Superior temporal gyrus (tissue), 1 donor: ENCODE data around the gene TMTC2.

ENCODE experiments used
- DNase-seq: peaks from one replicate; pipeline ENCODE4 v3.0.0-alpha.2; 2016; ENCODE audit errors: extremely low spot score

Gene TMTC2

DNA sequence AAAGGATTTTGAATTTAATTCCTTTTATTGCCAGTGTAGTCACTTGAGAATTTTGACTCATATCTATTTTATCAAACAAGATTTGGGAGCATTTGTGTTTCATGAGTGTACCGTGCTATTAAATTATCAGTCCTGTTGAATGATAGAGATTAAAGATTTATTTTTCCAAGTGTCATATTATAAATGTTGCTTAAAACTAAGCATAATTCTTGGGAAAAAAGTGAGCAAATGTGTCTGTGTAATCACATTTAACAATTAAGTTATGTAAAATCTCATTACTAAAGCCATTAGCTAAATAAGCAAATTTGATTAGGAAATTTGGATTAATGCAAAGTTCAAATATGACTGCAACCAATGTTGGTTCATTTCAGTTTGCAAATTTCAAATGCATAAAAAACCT lies 266.7 kb downstream of the TMTC2 start:
- DNase-seq = no peak

DNA sequence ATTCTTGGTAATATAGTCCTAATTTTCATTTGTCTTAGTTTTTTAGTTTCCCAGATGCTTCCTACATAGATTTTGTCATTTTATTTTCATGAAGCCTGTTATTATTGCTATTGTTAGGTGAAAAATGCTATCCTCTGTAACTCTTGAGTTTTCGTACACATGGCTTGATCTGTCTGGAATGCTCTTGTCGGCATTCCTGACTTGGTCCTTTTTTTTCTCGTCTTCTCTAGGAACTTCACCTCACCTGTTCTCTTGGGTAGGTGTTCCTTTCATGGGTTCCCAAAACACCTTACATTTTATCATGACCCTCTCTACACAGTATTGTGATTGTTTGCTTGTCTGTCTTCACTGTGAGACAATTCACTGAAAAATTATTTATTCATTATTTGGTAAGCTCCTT lies 267.4 kb downstream of the TMTC2 start:
- no peak for DNase-seq

DNA sequence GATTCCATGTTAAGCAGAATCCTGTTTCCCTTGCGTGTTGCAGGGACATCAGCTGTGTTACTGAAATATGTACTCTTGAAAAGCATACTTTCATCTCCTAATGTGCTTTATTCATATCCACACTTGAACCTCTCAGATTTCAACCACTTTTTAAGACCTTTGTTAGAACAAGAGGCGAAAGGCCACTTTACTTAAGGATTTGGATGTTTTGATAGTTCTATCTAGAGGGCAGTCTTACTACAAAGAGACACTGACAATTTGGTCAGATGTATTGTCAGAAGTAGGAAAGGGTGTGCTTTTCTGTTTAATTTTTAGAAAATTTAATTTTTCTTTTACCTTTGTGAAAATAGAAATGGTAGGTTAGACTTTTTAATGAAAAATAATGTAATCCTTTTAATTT lies 267.9 kb downstream of the TMTC2 start:
- DNase-seq = peak; percentile 65

DNA sequence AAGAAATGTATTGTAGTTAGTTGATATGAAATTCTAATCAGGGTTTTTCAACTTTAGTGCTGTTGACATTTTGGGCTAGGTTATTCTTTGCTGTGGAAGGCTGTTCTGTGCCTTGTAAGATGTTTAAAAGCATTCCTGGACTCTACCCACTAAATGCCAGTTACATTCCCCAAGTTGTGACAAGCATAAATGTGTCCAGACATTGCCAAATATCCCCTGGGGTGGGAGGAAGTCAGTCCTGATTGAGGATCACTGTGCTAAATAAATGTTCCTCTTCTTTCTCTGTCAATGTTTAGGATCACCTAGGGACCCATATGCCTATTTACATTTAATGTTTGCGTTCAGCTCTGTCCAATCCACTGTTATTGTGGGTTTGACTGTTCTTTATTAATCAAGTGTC lies 268.3 kb downstream of the TMTC2 start:
- DNase-seq = no peak

DNA sequence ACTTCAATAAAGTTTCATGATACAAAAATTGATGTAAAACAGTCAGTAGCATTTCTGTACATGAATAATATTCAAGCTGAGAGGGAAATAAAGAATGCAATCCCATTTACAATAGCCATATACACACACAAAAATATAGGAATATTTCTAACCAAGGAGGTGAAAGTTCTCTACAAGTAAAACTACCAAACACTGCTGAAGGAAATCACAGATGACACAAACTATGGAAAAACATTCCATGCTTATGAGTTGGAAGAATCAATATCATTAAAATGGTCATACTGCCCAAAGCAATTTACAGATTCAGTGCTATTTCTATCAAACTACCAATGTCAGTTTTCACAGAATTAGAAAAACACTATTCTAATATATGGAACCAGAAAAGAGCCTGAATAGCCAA lies 272.3 kb downstream of the TMTC2 start:
- no peak for DNase-seq

DNA sequence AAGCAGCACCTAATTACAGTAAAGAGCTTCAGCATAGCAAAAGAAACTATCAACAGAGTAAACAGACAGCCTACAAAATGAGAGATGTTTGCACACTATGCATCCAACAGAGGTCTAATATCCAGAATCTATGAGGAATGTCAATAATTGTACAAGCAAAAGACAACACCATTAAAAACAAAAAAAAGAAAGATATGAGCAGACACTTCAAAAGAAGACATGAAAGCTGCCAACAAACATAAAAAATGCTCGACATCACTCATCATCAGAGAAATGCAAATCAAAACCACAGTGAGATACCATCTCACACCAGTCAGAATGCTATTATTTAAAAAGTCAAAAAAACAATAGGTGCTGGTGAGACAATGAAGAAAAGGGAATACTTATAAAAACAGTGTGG lies 273.1 kb downstream of the TMTC2 start:
- DNase-seq = no peak

DNA sequence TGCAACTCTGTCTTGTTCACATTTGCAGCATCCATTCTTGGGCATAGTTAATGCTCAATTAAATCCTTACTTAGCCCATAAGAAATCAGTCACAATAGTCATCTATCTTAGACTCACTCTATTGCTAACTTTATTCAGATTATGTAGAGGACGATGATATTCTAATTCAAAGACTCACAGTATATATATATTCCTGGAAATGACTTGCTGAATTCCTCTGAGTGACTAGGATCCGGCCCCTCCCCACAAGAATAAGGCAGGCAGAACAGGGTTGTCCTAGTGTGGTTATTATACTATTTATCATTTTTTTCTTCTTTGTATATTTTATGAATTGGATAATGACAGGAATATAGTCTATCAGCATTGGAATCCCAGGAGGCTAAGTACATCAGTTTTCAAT lies 275.1 kb downstream of the TMTC2 start:
- DNase-seq = no peak

DNA sequence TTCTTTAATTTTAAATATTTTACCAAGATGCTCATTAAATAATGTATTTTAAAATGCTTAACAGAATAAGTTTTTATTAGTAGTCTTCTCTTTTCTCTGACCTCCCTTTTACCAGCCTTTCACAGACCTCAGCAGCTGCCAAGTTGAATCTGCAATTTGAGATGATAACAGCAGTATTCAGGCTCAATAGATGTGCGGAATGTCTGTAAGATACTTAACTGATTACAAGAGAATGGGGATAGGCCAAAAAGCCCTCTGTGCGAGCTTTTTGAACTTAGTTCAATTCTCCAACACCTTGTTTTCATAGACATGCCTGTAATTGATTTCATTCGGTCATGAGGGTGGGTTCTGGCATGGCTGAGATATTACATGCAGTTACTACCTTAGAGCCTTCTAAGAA lies 277.2 kb downstream of the TMTC2 start:
- DNase-seq = no peak

DNA sequence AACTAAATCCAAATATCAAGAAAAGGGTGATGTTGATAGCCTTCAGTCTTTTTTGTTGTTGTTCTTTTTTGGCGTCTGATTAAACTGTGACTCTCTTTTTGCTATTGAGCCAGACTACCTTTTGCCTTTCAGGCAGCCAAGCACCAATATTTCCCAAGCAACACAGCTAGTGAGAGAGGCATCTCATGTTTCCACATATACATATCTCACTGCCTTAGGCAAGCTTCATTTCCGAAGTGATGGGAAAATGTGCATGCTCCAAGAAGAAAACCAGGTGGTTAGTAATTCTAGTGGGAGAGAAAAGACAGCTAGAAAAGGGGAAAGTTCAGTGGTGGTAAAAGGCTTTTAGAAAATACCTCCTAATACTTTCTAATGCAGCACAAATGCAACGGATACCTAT lies 277.7 kb downstream of the TMTC2 start:
- no peak for DNase-seq

DNA sequence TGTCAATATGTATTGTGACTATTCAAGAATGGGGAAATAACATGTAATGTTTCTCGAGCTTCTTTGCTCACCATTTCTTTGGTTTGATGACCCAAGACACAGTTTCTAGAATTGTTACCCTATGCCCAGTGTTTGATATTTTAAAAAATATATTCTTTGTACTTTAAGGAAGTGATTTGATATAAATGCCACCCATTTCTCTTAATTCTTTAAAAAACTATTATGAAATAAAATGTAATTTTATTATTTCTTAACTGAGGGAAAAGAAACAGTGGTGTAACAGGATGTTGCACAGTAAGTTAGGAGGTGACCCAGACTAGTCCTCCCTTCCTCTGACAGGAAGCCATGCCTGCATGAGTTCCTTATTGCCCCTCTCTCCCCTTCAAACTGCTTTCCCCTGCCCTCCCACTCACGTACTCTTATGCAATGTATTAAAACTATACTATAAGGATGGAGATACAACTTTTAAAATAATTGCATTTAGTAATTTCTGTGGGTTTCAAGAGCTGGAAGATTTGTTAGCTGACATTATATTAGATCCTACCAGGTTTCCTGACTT lies 279.4 kb downstream of the TMTC2 start:
- DNase-seq = no peak

DNA sequence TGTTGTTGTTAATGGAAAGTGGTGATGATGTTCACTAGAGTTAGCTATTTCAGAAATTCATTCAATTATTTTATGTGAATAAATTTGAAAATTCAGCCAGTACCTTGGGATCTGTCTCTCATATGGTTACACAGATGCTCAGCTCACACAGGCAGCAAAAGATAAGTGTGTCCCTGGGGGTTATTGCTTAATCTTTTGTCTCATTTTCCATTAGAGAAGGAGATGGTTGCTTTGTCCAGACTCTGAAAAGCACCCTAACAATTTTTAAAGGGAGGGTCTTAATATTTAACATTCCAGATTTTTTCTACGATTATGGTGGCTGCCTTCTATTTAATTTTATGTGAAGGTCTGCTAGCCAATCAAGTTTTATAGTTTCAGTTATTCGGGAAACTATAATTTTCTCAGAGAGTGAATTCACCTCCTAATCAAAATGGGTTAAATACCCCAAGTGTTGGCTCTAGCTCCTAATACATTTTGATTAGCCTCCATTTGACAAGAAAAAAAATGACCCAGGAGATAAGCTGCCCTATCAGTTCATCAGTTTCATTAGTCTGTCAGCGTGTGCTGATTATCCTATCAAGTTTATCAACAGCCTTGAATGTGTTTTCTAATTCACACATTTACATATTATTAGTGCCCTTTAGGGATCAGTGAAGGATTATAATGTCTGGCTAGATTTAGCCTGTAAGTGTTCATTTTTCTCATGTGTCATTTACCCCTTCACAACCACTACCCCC lies 282.1 kb downstream of the TMTC2 start:
- no peak for DNase-seq

DNA sequence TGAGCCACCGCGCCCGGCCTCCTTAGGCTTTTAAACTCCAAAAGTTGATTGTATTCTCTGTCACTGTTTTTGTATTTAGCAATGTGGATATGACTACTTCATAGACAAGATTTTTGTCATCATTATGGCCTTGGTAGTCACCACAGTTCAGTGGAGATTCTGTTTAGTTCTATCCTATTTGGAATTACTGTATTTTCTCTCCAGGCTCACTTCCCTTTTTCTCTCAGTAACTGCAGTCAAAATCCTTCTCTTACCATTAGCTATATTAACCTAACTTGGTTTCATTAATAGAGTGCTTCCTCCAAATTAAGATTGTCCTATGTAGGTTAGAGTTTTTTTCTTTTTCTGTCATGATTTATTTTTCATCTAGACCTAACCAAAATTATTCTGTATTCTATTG lies 283.9 kb downstream of the TMTC2 start:
- no peak for DNase-seq

DNA sequence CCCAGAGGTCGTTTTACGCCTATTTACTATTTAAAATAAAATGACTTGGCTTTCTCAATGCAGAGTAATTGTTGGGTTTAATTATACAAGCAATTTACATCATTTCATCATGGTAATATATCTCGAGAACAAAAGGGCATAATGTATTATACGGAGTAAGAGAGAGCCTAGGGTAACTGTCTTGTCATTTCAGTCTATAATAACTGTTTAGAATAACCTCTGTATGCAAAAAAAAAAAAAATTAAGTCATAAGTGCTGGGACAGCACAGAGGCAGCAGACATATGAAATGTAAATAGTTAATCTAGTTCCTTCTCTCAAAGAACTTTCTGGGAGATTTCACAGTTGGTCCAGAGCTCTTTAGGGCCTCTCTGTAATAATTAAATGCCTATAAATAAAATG lies 284.9 kb downstream of the TMTC2 start:
- no peak for DNase-seq

DNA sequence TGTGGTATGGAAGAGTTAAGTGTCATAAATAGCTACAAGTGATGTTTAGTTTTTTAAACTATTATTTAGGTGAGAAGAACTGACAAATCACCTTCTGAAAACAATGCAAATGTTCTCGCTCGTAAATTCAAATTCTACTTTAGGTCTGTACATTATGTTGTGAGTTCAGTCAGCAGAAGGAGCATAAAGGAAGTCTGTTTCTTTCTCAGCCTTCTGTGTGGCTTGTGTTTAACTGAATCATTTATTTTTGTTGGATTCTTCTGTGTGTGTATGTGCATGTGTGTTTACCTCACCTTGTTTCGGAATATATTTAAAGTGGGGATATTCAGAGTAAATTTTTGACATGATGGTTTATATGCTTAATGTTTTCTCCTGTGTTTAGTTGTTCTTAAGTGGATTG lies 285.9 kb downstream of the TMTC2 start:
- no peak for DNase-seq

DNA sequence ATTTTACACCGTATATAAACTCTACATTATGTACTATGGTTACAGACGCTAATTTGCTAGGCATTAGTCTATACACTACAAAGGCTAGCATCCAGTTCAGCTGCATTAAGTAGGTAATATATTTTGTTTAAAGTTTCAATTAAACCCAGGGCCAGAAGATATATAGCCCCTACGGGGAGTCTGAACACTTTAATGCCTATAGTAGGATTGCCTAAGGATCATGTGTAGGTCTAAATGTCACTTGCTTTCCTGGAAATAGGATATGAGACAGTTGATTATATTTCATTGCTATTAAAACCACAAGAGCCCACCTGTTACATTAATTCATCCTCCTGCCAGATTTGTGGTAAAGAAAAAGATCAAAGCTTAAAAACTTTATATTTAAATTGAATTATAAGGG lies 286.9 kb downstream of the TMTC2 start:
- DNase-seq = no peak

DNA sequence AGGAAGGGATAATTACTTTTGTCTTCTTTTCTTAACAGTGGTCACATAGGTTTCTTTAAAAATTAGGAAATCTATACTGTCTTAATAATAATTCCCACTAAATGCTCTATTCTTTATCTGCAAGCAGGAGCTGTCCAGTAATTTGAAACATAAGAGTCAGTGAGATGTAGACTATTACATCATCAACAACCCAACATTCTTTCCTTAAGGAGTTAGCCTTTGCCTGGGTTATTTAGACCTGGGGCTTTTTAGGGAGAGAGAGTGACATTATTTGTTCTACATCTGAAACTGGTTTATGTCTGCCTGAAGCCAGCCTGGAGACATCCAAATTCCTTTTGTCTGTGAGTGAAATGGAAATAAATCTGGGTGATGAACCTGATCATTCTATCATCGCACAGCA lies 294.4 kb downstream of the TMTC2 start:
- no peak for DNase-seq

DNA sequence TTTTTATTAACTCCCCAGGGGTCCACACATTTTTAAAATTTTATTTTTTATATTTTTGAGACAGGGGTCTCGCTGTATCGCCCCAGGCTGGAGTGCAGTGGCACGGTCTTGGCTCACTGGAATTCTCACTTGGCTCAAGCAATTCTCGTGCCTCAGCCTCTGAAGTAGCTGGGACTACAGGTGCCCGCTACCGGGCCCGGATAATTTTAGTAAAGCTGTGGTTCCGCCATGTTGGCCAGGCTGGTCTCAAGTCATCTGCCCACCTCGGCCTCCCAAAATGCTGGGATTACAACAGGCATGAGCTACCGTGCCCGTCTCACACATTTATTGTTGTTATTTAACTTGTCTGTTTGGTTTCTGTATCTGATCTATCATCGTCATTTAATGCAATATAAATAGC lies 307.4 kb downstream of the TMTC2 start:
- no peak for DNase-seq

DNA sequence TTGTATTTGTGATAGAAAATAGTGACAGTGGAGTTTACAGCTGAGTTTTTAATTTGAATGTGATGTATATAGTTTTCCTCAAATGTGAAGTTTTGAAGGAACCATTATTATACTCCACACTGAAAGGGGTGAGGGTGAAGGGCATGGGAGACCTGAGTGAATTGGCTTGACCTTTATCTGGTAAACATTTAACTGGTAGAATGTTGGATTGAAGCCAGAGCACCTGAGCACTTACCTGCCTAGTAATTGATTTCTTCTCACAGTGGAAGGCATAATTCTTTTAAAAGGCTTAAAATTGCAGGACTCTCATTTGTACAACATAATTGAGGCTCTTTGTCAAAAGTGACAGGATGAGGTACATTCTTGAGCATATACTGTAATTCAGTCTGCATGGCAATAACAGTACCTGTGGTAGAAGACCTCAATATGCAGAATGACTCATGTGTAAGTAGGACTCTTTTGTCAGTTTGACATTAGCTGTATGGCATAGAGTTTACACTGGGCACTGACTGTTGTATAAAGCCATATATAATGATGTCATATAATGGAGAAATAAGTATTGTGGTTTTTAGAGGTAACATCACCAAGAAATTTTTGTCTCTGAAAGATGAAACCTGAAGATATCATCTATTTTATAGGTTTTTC lies 309.6 kb downstream of the TMTC2 start:
- DNase-seq = no peak

DNA sequence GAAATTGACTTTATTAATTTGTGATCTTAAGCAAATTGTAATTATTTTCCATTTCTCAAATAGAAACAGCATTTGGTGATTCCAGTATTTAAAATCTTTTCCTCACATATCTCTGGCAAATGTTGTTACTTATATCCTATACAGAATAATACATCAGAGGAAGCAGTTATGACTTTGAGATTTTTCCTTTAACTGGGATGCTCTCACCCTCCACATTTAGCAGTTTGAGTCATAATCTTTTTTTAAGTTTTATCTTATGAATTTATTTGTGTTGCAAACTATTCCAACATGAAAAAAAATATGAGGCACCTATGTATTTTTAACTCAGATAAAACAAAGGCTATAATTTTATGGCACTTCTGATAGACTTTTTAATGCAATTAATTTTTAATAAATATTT lies 311.8 kb downstream of the TMTC2 start:
- DNase-seq = no peak

DNA sequence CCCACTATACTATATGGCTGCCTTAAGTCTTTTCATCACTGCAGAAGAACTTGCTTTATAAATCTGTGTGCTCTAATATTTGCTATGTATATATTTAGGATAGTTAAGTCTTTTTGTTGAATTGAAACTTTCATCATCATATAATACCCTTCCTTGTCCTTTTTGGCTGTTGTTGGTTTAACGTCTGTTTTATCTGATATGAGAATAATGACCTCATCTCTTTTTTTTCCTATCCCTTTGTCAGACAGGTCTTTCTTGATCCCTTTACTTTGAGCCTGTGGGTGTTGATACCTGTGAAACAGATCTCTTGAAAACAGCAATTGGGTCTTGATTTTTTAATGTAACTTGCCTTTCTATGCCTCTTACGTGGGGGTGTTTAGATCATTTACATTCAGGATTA lies 316.3 kb downstream of the TMTC2 start:
- DNase-seq = no peak

DNA sequence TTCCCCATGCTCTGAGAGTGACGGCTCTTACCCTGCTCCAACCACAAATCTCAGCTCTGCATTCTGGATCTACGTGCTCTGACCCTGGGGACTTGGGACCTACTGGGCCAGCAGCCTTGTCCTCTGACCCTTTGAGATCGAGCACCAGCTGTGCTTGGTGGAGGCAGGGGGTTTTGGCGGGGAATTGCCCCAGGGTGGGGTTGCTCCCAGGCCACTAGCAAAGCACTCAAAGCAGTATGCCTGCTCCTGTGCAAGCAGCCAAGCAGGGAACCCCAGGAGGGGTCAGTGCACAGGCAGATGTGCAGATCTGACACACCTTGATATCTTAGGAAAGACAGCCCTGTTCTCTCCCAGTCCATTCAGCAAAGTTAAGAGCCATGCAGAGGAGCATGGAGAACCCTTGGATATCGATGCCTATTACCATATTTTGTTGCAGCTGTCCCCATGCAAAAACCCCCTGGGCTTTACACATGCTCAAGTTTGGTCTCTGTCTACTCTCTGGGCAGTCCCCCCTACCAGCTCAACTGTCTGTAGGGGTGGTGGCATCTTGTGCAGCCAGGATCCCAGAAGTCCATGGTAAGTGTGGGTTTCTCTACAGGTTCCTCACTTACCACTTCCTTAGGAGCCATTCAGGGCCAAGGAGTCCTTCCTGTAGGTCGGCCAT lies 319.0 kb downstream of the TMTC2 start:
- DNase-seq = no peak

DNA sequence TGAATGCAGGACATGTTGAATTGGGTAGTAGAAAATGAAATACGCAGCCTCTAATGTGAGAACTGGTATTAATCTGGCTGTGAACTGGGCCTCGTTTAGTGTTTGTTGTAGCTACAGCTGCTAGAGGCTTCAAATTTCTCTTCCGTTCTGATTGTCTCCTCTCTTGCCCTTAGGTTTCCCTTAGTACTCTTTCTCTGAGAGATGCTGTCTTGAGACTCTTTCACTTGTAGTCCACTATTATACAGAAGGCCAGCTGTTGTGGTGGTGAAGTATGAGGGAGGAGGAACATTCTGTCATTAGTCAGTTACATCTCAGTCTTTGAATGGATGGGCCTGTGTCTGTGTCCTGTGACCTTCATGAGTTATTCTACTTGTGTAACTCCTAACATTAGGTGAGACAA lies 322.0 kb downstream of the TMTC2 start:
- no peak for DNase-seq

DNA sequence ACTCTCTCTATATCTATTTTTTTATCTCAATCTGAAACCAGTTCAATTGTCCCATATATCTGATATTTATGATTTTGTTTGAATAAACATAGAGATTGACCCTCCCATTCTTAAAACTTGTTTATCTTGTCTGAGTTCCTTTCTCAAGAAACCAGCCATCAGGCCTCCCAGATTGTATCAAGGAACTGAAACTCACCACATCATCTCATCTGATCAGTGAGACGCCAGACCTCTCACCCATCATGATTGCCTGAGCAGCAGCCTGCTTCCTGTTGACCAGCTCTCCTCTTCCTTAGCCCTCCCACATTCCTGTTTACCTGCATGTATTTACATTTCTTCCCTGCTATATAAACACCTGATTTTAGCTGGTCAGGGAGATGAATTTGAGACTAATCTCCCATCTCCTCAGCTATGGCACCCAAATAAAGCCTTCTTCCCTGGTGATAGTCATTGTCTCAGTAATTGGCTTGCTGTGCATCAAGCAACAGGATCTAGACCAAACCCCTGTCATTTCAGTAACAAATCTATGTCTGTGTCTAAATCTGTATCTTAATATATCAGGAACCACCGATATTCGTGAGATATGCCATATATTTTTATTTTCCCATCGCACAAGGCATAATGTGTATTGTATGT lies 323.6 kb downstream of the TMTC2 start:
- DNase-seq = no peak
